ENCODE data around the gene MMP27.
"Not testable (repeated sequence)": the region's sequence is repeated elsewhere in the genome, so short reads cannot be mapped to it uniquely, and the experiment has no call there.

The MMP27 gene, protein sequence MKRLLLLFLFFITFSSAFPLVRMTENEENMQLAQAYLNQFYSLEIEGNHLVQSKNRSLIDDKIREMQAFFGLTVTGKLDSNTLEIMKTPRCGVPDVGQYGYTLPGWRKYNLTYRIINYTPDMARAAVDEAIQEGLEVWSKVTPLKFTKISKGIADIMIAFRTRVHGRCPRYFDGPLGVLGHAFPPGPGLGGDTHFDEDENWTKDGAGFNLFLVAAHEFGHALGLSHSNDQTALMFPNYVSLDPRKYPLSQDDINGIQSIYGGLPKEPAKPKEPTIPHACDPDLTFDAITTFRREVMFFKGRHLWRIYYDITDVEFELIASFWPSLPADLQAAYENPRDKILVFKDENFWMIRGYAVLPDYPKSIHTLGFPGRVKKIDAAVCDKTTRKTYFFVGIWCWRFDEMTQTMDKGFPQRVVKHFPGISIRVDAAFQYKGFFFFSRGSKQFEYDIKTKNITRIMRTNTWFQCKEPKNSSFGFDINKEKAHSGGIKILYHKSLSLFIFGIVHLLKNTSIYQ

DNA sequence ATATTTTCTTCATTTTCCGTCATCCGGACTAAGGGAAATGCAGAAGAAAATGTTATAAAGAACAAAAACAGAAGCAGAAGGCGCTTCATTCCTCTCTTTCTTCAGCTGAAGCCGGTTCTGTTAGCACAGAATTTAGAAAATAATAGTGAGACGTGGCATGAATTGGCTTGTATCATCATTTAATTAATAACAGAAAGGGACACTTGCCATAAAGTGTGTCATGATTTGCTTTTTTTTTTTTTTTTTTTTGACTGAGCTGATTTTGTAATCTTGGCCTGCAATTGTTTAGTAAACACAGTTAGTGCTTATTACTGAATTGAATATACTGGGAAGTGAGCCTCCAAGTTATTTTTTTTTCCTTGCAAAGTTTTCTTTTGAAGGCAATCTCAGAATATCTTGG is at the start of gene MMP27:
Gene MMP27 (minus strand): TSS at position 144 of the 400 bp plus-strand sequence. CDS start 55 bp downstream, at position 89.
- no peak for DNase-seq

DNA sequence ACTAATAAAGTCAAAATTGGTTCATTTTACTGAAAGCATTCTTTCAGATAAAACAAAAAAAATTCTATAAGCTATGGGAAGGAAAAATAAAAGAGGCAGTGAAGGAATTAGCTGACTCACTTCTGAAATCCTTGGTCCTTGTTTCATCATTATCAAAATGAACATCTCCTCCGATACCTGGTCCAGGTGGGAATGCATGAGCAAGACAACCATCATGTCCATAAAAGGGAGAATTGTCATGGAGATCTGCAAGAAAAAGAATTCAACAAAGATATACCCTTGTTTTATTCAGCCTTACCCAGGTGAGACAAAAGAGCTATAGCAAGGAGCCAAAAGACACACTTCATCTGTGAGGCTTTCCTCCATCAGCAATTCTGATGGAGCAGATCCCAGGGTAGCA is 47.7 kb upstream of the MMP27 start:
- DNase-seq, result no peak

DNA sequence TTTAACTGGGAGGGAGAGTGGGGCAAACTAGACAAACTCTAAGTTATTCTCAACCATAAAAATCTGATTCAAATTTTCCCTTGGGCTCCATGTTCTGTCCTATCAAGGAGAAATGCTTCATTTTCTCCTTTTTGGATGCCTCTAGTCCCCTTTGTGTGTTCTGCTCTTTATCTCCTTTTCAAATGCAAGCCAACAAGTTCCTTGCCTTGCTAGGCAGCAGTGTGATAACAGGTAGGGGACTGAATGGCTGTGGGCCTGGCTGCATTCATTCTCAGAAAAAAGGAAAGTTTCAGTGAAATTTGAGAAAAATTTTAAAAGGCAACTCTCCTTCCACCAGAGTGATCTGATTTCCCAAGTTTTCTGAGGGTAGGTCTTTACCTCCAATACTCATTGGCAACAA is 46.1 kb upstream of the MMP27 start:
- no peak for DNase-seq

DNA sequence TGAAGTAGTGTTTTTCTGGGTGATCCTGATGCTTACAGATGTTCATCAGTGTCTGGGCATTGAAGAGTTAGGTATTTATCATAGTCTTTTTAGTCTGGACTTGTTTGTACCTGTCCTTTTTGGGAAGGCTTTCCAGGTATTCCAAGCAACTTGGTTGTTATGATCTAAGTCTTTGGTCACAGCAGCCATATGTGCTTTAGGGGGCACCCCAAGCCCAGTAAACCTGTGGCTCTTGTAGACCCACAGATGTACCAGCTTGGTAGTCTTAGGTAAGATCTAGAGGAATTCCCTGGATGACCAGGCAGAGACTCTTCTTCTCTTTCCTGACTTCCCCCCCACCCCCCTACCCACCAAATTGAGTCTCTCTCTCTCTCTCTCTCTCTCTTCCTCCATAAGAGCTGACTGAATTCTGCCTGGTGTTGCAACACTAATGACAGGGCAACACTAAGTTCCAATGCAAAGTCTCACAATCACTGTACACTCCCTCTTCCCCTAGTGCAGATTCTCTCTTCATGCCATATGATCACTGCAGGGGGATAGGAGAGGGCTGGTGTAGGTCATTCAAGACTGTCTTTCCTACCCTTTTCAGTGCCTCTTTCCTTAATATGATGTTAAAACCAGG is 43.6 kb upstream of the MMP27 start:
- DNase-seq, result no peak

DNA sequence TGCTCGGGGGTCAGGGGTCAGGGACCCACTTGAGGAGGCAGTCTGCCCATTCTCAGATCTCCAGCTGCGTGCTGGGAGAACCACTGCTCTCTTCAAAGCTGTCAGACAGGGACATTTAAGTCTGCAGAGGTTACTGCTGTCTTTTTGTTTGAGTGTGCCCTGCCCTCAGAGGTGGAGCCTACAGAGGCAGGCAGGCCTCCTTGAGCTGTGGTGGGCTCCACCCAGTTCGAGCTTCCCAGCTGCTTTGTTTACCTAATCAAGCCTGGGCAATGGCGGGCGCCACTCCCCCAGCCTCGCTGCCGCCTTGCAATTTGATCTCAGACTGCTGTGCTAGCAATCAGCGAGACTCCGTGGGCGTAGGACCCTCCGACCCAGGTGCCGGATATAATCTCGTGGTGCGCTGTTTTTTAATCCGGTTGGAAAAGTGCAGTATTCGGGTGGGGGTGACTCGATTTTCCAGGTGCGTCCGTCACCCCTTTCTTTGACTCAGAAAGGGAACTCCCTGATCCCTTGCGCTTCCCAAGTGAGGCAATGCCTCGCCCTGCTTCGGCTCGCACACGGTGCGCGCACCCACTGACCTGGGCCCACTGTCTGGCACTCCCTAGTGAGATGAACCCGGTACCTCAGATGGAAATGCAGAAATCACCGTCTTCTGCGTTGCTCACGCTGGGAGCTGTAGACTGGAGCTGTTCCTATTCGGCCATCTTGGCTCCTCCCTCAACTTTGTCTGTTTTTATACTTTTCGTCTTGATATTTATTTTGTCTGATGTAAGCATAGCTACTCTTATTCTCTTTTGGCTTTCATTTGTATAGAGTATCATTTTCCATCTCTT is 41.4 kb upstream of the MMP27 start:
- peak; percentile 47 for DNase-seq

DNA sequence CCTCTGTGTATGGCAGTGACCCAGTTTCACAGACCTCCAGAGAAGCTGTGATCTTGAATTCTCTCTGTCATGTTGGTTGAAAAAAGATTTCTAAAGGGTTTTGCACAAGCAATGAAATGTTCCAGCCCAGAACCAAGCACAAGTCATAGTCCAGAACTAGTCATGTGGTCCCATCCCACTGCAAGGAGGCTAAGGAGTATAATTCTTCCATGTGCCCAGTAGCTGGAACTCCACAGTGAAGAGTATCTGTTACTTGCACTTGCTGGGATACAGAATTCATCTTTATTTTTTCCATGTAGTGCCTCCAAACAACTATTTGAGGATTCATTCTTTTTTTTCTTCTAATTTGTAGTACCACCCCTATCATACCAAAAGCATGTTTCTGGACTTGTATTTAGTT is 29.1 kb upstream of the MMP27 start:
- DNase-seq, result no peak

DNA sequence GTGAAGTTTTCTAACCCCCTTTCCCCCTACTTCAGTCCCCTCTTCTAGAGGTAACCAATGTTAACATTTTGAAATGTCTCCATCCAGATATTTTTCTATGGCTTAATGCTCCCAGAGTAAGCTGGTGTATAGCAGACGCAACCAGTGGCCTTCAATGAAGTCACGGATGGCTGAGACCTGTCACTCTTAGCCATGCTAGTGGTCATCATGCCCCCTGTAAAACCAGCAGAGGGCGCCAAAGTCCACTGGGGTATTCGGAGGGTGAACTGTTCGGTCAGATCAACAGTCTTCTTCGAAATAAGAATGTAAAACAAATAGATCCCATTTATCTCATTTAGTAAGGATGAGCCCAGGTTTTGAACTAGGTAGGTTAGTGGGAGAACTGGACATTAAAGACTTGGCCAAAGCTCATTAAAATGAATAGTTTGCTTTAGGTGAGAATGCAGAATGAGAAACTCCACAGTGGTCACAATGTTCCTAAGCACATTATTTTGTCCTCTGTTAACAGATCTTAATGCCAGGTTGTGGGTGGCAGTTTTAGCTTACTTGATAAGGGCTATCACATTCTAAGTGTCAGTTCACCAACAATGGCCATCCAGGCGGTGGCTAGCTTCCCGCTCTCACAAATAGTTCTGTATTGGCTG is 27.8 kb upstream of the MMP27 start:
- DNase-seq, result peak; percentile 66

DNA sequence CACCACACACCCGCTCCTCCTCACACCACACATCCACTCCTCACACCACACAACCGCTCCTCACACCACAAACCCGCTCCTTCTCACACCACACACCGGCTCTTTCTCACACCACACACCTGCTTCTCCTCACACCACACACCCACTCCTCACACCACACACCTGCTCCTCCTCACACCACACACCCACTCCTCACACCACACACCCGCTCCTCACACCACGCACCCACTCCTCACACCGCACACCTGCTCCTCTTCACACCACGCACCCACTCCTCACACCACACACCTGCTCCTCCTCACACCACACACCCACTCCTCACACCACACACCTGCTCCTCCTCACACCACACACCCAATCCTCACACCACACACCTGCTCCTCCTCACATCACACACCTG is 25.4 kb upstream of the MMP27 start:
- not testable (repeated sequence) for DNase-seq

DNA sequence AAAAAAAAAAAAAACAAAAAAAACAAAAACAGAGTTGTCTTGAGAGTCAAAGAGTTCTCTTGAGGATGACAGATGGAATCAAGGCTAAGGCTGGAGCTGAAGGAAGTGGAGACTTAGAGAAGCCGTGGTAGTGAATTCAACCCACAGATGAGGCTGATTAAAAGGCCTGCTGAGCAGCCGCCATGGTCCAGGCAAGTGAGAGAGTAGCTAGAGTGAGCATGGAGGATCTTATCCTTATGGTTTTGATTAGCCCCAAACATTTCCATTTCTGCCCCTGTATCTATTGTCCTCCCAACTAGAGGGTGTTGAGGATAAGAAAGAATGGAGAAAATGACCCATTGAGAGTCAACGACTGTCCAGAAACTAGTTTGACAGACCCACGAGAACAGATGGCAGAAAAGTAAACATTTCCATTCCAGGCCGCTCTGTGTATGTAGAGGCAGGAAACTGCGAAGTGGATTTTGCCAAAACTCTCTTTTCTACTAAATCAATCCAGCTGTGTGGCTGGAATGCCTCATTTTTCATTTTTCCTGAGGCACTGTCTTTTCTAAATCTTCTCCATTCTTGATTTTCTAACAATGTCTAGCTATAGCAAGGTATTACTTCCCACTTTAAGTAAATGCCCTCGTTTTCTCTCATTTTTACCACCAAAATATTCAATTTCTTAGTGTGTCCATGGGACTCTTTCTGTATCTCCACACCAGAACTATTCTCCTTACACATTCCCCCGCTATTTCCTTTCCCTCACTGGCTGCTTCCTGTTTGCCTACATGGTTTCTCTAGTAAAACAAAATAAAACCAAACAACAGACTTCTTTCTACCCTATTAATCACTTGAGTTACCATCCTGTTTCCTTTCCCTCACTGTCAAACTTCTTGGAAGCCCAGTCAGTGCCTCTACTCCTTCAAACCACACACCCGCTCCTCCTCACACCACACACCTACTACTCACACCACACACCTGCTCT is 24.6 kb upstream of the MMP27 start:
- DNase-seq, result no peak

DNA sequence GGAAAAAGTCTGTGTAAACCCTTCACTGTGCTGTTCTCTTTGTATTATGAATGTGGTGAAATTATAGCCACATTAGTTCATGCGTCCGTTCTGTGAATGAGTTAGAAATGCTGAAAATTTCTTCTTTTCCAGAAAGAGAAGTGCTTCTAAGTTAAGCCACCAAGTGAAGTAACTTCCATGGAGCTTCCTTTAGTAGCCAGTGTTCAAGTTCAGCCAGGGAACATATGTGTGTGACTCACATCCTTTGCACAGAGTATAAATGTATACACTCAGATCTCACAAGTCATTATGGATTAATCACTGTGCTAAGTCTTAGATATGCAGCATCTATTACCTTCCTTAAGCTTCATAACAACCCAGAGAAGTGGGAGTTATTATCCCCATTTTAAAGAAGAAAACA is 22.3 kb upstream of the MMP27 start:
- no peak for DNase-seq

DNA sequence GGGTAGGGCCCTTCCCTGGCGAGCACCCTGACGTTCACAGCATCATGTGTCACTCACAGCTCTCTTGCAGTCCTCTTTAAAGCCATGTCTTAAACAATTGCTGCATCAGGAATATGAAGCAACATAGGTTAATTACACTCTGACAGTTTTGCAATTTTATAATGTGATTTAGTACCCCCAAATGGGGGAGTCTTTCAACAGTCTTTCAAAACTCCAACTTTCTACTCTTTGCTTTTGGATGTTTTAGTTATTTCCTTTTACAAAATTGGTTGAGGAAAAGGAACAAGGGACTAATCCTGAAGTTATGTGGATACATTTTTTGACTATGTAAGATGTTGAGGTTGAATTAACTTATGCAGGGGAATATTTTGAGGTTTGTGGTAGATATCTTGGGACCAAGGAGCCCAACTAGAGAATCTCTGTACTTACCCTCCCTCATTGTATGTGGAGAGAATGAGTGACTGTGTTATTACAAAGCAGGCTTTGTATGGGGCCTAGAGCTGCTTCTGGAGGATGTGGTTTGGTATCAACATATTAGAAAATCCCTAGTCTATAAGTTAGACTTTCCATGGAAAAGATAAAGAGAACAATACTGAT is 19.4 kb upstream of the MMP27 start, which contains the start of gene MMP8:
Gene MMP8 (minus strand): TSS at position 51 of the 597 bp plus-strand sequence. CDS start 99 bp downstream, outside the sequence.
- no peak for DNase-seq

DNA sequence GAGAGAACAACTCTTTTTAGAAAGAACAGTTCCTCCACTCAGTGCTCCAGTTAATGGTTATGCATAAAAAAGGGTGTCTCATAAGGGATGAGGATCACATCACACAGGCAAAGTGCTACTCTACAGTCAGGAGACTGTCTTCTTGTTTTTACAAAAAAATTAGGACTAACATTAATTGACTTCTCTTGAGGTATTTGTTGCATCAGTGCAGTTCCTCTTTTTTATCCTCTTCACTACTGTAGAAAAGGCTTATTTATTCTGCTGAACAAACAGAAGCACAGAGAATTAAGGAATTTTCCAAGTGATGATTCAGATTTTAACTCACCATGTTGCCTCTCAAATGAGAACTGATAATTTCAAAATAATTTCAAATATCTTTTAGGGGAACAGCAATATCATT is 17.3 kb upstream of the MMP27 start:
- no peak for DNase-seq

DNA sequence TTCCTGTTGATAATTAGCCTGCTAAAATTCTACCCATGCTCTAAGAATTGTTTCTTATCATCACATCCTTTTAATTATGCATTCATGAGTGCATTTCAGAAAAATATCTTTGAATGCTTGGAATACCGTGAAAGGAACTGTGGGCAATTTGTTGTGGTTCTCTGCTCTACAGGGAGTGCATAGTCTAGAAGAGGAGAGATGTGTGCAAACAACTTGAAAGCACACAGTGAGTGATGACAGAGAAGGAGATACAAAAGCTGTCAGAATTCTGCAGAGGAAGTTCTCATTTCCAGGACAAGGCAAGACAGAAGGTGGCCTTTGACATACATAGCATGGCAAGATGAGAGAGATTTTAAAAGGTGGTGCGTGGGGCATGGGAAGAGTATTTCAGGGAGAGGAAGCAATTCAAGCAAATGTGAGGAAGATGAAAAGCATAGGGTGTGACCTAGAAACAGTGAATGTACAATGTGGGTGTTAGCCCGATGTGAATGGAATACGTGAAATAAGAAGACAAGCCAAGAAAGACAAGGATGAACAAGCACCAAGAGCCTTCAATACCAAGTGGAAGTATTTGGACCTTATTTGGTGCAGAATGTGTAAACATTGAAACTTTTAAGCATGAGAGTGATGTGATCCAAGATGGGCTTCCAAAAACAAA is 14.2 kb upstream of the MMP27 start:
- DNase-seq, result no peak

DNA sequence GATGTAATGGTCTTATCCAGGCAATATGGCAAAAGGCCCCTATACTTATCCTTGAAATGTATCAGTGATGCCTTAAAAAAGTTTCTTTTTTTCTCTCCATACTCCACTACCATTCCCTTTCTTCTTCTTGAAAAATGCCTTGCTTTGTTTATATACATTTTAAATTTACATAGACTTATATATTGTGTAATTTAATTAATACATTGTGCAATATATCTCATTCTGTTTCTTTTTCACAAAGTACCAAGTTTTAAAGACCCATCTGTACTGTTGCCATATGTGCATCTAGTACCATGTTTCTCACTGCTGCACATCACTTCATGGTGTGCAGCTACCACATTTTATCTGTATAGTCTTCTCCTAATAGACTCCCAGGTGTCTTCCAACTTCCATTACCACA is 11.7 kb upstream of the MMP27 start:
- DNase-seq, result no peak

DNA sequence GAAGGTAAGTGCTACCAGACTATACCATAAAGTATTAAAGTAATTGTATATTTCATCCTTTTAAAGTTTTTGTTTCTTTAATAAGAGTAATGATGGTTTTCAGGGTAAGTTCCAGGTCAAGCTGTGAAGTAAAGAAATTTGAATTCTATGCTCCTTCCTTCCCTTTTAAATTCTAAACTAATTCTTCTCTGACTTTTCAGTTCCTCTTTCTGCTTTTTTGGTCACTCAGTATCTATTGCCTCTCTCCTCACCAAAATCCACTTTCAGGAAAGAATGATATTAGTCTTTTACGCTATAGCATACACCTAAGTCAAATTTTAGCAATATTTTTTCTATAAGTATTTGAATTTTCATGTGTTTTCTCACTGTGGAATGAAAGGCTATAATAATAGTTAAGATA is 11.0 kb upstream of the MMP27 start:
- no peak for DNase-seq

DNA sequence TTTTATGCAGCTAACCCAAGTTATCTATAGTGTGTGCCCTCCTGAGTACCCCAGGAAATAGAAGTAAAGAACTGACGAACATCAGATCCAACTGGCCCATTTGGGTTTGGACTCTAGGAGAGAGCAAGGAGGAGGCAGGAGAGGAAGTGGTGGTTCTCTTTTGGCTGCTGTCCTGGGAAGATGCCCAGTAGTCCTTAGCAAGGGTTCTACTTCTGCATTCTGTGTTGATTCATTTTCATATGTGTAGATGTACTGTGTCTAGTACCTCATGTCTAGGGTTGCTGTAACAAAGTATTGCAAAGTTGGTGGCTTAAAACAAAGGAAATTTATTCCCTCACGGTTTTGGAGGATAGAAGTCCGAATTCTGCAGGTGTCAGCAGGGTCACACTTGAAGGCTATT is 6.6 kb upstream of the MMP27 start:
- DNase-seq, result no peak

DNA sequence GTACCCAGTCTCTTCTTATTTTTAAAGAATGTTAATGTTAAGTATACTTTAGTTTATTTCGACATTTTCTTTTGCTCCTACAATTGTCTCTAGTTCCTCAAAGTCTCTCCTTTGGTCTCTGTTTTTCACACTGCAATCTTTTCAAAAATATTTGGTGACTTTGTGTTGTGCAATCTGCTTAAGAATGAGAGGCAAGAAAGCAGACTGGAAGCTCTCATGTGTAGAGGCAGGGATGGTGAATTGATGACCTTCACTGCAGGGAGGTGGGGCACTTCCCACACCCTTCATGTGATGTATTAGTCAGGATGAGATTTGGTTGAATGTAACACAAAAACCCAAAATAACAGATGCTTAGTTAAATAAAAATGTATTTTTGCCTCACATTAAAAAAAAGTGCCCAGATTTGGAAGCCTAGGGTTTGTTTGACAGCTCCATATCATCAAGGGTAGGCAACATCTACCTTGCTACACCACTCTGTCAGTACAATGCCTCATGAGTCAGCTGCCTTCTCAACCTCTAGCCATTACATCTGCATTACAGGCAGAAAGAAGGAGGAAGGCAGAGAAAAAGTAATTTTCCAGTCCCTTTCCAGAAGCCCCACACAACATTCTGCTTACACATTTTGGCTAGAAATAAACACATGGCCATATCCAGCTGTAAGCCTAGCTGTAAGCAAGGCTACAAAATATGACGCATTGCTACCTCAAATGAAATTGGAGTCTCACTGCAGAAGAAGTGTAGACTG is 3.8 kb upstream of the MMP27 start:
- no peak for DNase-seq

DNA sequence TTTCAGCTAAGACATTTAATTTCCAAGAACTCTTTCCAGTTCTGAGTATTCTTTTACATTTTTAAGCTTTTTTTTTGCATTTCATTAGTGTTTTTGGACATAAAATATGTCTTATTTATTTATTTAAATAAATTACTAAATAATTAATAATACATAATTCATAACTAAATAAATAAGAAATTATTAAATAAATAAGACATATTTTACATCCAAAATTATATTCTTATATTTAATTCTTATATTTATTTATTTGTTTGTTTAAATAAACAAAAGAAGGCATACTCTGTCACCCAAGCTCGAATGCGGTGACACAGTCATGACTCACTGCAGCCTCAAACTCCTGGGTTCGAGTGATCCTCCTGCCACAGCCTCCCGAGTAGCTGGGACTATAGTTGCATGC is 3.1 kb upstream of the MMP27 start:
- DNase-seq, result no peak

DNA sequence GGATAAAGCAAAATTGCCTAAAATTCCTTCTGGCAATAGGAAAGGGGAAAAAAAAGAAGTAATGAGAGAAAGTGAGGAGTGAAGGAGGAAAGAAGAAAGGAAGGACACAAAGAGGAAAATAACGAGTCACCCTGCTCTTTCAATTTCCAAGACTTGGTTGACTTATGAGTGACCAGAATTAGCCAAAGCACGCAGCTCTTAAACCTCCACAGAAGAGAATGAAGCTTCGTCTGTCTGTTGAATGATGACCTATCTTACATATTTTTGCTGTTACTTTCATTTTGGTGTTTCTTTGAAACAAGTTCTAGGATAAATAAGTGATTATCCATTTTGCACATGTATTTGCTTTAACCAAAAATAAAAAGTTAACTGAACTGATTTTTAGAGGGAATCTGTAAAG is 728 bp downstream of the MMP27 start:
- no peak for DNase-seq
